COR-L47 (cell line): ENCODE results near the gene KCNB1.

Experiments
- DNase-seq: peaks from one replicate; lab custom pipeline; 2025; lab: John Stamatoyannopoulos, UW

The KCNB1 gene

GRCh38 chr20:49435639-49436038, 46.8 kb downstream of the KCNB1 start:
- no peak for DNase-seq

GRCh38 chr20:49433333-49433732, 49.1 kb downstream of the KCNB1 start:
- peak; percentile 89 for DNase-seq

- peak; percentile 31 for DNase-seq
Observed at GRCh38 chr20:49432550-49432949, 49.9 kb downstream of the KCNB1 start.

- no peak for DNase-seq
Observed at GRCh38 chr20:49431329-49431728, 51.1 kb downstream of the KCNB1 start.

GRCh38 chr20:49430320-49430719, 52.1 kb downstream of the KCNB1 start:
- no peak for DNase-seq

GRCh38 chr20:49427751-49428518, 54.5 kb downstream of the KCNB1 start:
- DNase-seq, result no peak

- no peak for DNase-seq
Observed at GRCh38 chr20:49426873-49427272, 55.6 kb downstream of the KCNB1 start.

GRCh38 chr20:49426395-49426794, 56.1 kb downstream of the KCNB1 start:
- DNase-seq, result no peak

GRCh38 chr20:49424536-49424935, 57.9 kb downstream of the KCNB1 start:
- DNase-seq, result peak; percentile 77

GRCh38 chr20:49422161-49422560, 60.3 kb downstream of the KCNB1 start:
- no peak for DNase-seq

- DNase-seq, result no peak
Observed at GRCh38 chr20:49420811-49421295, 61.6 kb downstream of the KCNB1 start.

GRCh38 chr20:49420292-49420691, 62.2 kb downstream of the KCNB1 start:
- no peak for DNase-seq

GRCh38 chr20:49419785-49420184, 62.7 kb downstream of the KCNB1 start:
- DNase-seq, result no peak

GRCh38 chr20:49418809-49419208, 63.7 kb downstream of the KCNB1 start:
- DNase-seq, result no peak

- DNase-seq, result no peak
Observed at GRCh38 chr20:49417843-49418555, 64.5 kb downstream of the KCNB1 start.

- no peak for DNase-seq
Observed at GRCh38 chr20:49415668-49416044, 66.8 kb downstream of the KCNB1 start.

- DNase-seq, result no peak
Observed at GRCh38 chr20:49415005-49415667, 67.3 kb downstream of the KCNB1 start.

- no peak for DNase-seq
Observed at GRCh38 chr20:49413677-49414076, 68.8 kb downstream of the KCNB1 start.

- DNase-seq, result no peak
Observed at GRCh38 chr20:49412953-49413352, 69.5 kb downstream of the KCNB1 start.

- DNase-seq, result no peak
Observed at GRCh38 chr20:49412254-49412653, 70.2 kb downstream of the KCNB1 start.

- DNase-seq, result no peak
Observed at GRCh38 chr20:49411221-49411925, 71.1 kb downstream of the KCNB1 start.

- DNase-seq, result peak; percentile 15
Observed at GRCh38 chr20:49409975-49410621, 72.4 kb downstream of the KCNB1 start.
